Measurements from ENCODE around the gene ACVR1B.

DNA sequence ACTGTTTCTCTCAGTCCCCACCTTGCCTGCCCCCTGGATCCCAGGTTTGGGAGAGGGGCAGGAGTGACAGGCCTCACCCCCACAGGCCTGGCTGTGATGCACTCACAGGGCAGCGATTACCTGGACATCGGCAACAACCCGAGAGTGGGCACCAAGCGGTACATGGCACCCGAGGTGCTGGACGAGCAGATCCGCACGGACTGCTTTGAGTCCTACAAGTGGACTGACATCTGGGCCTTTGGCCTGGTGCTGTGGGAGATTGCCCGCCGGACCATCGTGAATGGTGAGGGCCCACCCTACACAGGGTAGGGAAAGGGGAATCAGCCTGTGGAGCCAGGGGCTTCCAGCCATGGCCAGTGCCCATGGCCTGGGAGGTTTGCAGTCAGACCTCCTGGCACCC, 35.5 kb upstream of the ACVR1B start:
- TF ChIP-seq, protein P1, sequence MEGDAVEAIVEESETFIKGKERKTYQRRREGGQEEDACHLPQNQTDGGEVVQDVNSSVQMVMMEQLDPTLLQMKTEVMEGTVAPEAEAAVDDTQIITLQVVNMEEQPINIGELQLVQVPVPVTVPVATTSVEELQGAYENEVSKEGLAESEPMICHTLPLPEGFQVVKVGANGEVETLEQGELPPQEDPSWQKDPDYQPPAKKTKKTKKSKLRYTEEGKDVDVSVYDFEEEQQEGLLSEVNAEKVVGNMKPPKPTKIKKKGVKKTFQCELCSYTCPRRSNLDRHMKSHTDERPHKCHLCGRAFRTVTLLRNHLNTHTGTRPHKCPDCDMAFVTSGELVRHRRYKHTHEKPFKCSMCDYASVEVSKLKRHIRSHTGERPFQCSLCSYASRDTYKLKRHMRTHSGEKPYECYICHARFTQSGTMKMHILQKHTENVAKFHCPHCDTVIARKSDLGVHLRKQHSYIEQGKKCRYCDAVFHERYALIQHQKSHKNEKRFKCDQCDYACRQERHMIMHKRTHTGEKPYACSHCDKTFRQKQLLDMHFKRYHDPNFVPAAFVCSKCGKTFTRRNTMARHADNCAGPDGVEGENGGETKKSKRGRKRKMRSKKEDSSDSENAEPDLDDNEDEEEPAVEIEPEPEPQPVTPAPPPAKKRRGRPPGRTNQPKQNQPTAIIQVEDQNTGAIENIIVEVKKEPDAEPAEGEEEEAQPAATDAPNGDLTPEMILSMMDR (IDR thresholded peaks at IDR 0.05): no peak
- no peak for TF ChIP-seq EZH2 (IDR thresholded peaks at IDR 0.05; ENCODE audit: borderline replicate concordance, insufficient read depth, low read depth, low read length, poor library complexity, severe bottlenecking)

Data from B cell (primary cell).